Lower leg skin (tissue), 3 donors: Measurements from ENCODE around the gene SYTL2.

ENCODE experiments used
- CTCF ChIP-seq, 3 donors: fragments of 450-650 bp; IDR thresholded peaks; one replicate each; pipeline ENCODE4 v1.5.1; 2016; ENCODE audit warnings: antibody characterized with exemption in 3 of 3, mild to moderate bottlenecking in 3 of 3, moderate library complexity in 2 of 3
- POLR2A ChIP-seq, 2 donors: fragments of 450-650 bp; IDR thresholded peaks; one replicate each; pipeline ENCODE4 v1.6.1; 2016 to 2017; ENCODE audit warnings: antibody characterized with exemption in 2 of 2, mild to moderate bottlenecking in 1 of 2, moderate library complexity in 1 of 2

- TF ChIP-seq CTCF (IDR thresholded peaks at IDR 0.05) = no peak
- TF ChIP-seq POLR2A (IDR thresholded peaks at IDR 0.05) = no peak
Observed at GRCh38 chr11:85848006-85848405, 37.1 kb upstream of the SYTL2 start.
